NT2/D1 (cell line): ENCODE data around the gene NOG.

Experiments
- SUZ12 ChIP-seq: IDR thresholded peaks from 2 replicates; pipeline ENCODE4 v1.6.1; 2011; ENCODE audit not compliant: insufficient read length, insufficient read depth; ENCODE audit errors: extremely low read depth
- YY1 ChIP-seq: IDR thresholded peaks from 2 replicates; pipeline ENCODE4 v1.6.1; 2011; ENCODE audit not compliant: insufficient read length, insufficient read depth
- ZNF274 ChIP-seq: IDR thresholded peaks from 2 replicates; pipeline ENCODE4 v1.6.1; 2011; ENCODE audit warnings: mild to moderate bottlenecking, low read depth, low read length

DNA sequence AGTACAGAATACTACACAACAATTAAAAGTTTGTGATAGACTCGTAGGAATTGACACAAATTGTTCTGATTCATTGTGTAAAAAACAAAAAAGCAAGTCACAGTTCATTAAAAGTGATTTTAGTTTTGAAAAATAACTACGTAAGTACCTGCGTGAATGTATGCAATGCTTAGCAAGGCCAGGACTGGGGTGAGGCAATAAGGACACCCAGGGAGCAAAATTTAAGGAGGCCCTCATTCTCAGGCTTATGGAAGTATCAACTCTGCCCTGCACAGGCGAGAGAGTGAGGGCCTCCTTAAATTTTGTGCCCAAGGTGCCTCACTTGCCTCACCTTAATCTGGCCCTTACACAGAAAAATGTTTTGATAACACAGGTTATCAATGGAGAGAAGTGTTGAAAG lies 31.4 kb downstream of the NOG start:
- TF ChIP-seq ZNF274, result no peak
- no peak for TF ChIP-seq YY1
- TF ChIP-seq SUZ12, result no peak
